Tongue (tissue), 2 donors: ENCODE measurements around the gene CKS1B. TPM values are rescaled to one million over a fixed set of nuclear protein-coding genes. Genes with fewer than 3 reads are reported as not detected.

Experiments used
- DNase-seq: peaks from one replicate; pipeline ENCODE4 v3.0.0-alpha.2; 2015
- total RNA-seq: library from RNA; depleted of rRNA; stranded (reverse); fragments of >200 nt; gene quantifications from one replicate; pipeline ENCODE4 v1.2.3, GENCODE V29; 2014

Gene CKS1B
- total RNA-seq, 1 donor from 2014 or later: 35.2 TPM

- DNase-seq: no peak
Observed at GRCh38 chr1:154945962-154946850, 28.3 kb upstream of the CKS1B start.

- no peak for DNase-seq
Observed at GRCh38 chr1:154948079-154948478, 26.4 kb upstream of the CKS1B start.

DNA sequence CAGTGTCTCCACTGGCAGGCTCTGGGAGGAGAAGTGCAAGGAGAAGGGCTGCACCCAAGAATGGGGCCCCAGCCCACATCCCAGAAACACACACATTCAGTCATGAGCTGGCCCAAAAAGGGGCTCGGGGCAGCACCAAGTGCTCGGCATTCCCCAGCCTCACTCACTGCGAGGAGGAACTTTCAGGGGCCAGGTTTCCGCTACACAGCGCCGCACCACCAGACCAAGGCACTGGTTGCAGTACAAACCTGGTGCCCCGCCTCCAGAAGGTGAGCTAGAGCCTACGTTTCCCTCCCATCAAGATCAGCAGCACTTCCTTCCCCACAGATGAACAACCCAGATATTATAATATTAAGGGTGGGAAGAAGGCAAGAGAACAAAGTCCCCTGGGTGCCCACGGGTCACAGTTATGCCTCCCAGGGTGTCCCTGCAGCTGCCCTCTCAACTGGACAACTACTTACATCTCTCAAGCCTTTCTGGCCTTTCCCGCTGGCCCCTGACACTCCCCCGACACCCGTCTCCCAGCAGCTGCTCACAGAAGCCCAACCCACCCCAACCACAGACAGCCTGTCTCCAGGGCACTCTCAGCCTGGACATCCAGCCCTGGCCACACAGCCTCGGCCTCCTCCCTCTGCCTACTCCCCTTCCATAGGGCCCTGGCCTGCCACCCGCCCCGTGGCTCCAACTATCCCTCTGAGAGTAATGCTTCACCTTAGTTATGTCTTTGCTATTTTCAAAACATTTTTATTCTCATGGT, 22.4 kb upstream of the CKS1B start:
- DNase-seq: peak; percentile 50

GRCh38 chr1:154952664-154953063, 21.8 kb upstream of the CKS1B start:
- no peak for DNase-seq

DNA sequence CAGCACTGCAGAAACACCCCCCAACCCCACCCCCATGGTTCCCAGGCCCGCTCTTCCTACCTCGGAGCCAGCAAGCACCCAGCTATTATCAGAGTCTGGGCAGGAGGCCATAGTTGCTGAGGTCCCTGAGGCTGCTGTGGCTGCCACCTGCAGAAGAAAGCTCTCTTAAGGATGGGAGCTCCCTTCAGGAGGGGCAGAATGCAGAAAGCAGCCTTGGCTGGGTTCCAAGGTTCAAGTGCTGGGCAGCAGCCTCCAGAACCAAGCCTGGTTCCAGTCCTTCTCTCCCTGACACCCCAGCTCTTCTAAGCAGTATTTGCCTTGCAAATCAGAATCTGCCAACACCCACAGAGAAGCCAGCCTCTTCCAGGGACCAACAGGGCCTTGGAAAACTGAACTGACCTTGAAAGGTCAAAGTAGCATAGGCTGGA, 20.9 kb upstream of the CKS1B start:
- no peak for DNase-seq

DNA sequence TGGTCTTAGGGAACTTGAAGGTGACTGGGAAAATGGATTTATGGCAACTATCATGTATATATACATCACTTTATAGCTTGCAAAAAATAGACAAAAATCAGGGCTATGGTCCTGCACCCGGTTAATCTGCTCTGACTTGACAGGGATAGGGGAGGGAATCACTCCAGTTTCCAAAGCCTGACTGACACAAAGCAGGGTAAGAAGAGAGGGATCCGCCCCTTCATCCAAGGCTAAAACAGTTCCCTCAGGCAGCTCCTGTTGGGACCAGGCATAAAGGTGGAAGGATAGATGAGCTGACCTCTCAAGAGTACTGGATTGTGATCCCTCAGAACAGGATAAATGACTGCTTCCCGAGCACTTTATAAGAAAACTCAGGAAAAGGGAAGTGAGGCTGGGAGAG, 19.9 kb upstream of the CKS1B start:
- no peak for DNase-seq

- peak; percentile 89 for DNase-seq
Observed at GRCh38 chr1:154955039-154955717, 19.3 kb upstream of the CKS1B start.

DNA sequence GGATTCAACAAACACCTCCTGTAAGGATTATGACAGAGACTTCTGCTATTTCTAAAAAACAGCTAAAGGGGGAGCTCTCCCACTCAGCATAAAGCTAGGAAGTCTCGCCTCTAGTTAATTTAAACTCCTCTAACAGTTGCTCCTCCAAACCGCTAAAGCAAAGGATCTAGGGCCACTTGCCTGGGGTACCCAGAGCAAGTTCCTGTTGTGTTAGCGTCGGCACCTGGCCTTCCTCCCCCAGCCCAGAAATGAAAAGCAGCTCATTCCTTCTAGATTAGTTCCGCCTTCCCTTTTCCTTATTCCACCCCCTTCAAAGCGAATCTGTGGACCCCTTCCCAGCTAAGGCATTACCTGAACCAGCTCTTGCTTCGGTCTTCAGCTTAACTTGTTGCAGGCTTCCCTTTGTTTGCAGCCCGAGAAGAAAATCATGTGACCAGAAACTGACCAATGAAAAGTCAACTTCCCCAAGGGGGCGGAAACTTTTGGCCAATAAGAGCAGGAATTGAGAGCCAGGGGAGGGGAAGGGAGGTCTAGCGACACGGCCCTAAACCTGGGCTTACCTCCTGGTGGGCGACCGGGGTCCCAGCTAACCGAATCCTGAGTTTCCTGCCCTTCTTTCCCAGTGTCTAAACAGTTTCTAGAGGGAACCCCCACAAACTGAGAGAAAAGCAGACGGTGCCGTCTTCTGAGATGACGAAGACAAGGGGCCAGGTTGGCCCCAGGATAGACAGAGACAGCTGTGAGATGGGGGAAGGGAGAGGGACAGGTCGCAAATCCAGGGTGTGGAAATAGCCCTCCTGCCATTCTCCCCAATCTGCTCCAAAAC, 18.6 kb upstream of the CKS1B start, which contains the start of gene PBXIP1:
PBXIP1 (minus strand) TSS at position 382 of the 826 bp plus-strand sequence. CDS start 2,378 bp downstream, outside the sequence.
- DNase-seq: peak; percentile 98

- DNase-seq: peak; percentile 93
Observed at GRCh38 chr1:154956544-154956941, 17.9 kb upstream of the CKS1B start.

DNA sequence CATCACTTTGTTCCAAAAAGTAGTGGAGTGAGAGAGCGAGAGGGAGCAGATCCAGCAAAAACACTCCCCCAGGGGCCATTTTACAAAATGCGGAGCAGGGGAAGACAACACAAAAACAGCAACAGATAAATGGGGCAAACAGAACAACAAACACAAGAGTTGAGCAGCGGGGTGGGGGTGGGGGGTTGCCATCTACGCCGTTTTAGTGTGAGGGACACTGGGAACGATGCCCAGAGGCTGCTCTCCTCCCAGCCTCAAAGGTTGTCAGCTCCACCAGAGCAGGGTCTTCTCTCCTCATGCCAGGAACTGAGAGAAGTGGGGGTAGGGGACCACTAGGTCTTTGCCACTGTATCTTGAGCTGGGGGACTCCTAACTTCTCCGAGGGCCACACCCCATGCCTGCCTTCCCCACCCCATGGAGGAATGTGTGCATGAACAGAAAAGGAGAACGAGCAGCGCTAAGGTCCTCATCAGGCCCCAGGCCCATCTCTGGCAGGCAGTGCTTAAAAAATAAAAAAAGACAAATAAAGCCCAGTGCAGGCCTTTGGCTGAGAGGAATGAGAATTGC, 17.3 kb upstream of the CKS1B start:
- no peak for DNase-seq

GRCh38 chr1:154958036-154958435, 16.4 kb upstream of the CKS1B start:
- no peak for DNase-seq

GRCh38 chr1:154958681-154959425, 15.6 kb upstream of the CKS1B start:
- DNase-seq: no peak

DNA sequence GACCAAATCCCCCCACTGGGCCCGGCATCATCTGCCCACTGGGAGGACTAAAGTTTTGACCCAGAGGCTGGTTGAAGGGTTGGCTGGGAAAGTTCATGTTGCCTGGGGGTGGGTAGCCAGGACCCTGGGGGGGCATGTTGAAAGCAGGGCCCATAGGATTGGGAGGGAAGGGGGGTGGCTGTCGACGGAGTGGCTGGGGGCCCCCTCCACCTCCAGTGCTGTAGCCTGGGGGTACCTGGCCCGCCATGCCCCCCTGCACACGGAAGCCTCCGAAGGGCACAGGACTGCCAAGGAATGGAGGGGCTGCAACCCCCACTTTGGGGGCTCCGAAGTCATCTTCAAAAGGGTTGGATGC, 15.1 kb upstream of the CKS1B start:
- DNase-seq: no peak

DNA sequence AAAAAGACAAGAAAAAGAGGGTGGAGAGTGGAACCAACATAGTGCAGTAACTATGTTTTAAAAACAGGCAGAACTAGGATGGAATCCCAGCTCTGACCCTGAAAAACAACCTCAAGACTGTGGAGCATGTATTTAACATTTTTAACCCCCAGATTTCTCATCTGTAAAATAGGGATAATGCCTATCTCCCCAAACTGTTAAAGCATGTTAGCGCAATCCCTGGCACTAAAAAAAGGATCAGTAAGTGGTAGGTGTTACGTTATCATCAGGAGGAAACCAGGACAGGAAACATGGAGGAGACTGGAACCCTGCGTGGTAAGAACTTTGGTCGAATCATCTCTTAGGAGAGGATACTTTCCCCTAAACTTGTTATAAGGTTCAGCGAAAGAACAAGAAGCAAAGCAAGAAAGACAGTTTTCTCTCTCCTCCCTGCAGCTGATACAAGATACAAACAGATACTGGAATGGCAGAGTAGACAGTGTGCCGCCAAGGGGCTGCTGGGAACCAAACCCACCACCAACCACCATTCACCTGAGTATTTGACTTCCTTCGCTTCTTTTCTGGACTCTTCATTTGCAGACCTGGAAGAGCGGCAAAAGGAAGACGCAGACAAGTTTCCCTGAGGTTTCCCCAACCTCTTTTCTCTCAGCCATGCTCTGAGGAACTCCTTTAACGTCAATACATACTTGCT, 13.9 kb upstream of the CKS1B start:
- DNase-seq: no peak

- DNase-seq: peak; percentile 88
Observed at GRCh38 chr1:154961207-154962155, 13.0 kb upstream of the CKS1B start, which contains the start of gene PYGO2. Gene PYGO2 (minus strand): TSS chr1:154961782. CDS start chr1:154961576, 206 bp downstream.

DNA sequence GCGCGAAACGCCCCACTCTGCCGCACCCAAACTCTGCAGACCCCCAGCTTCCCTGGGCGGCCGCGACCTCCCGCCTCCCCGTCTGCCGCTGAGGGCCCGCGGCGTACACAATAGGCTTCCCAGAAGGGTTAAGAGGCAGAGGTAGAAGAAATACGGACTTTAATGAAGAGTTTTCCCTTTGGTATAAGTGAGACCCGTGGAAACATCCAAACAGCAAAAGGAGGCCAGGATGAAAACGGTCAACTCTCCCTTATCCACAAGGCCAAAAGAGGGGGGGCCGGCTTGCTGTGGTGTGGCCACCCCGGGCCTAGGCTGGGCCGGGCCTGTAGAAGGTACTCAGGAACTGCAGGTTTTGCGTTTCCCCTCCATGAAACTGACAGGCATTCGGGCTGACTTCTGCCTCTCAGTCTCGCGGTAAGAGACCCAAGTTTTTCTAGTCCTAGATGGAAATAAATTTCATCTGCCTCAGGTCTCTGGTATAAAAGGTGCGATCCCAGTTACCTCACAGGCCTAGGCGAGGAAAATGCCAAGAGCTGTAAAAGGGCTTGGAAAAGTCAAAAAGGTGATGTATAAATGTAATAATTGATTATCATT, 12.2 kb upstream of the CKS1B start:
- no peak for DNase-seq

GRCh38 chr1:154962795-154963330, 11.6 kb upstream of the CKS1B start:
- no peak for DNase-seq

DNA sequence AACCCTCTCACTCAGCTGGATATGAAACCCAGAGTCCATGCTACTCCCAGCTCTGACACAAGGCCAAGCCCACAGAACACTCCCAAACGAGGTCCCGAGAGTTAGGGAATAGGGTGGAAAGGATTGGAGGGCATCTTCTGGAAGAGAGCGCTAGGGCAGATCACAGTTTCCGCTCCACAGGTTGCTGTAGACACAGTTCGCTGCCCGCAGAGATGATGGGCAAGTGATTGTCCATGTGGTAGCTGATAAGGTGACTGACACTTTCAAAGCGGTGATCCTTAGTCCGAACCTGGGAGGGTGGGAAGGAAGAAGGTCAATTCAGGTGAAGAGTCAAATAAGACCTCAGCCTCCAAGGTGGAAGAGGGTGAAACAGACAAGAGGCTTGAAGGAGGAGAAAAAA, 10.8 kb upstream of the CKS1B start:
- DNase-seq: no peak
